ENCODE measurements around the gene ABHD14A. TPM values are rescaled to one million over a fixed set of nuclear protein-coding genes. Genes with fewer than 3 reads are reported as not detected.

Gene ABHD14A
- total RNA-seq, 4 donors from 2014 or later: 4.3 to 14.2 (median 9.4) TPM

DNA sequence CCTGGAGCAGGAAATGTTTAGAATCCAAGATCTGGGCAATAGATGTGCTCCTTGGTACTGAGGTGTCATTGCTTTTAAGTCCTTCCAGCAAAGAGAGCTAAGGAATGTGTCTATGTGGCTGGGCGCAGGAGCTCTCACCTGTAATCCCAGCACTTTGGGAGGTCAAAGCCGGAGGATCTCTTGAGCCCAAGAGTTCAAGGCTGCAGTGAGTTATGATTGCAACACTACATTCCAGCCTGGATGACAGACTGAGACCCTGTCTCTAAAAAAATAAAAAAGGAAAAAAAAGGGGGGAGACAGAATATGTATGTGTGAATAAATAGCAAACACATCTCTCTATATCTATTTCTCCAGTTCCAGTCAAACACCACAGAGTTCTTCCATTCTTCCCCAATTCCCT is 24.0 kb upstream of the ABHD14A start:
- TF ChIP-seq POLR2A (IDR thresholded peaks at IDR 0.05): no peak
- TF ChIP-seq, protein P1, sequence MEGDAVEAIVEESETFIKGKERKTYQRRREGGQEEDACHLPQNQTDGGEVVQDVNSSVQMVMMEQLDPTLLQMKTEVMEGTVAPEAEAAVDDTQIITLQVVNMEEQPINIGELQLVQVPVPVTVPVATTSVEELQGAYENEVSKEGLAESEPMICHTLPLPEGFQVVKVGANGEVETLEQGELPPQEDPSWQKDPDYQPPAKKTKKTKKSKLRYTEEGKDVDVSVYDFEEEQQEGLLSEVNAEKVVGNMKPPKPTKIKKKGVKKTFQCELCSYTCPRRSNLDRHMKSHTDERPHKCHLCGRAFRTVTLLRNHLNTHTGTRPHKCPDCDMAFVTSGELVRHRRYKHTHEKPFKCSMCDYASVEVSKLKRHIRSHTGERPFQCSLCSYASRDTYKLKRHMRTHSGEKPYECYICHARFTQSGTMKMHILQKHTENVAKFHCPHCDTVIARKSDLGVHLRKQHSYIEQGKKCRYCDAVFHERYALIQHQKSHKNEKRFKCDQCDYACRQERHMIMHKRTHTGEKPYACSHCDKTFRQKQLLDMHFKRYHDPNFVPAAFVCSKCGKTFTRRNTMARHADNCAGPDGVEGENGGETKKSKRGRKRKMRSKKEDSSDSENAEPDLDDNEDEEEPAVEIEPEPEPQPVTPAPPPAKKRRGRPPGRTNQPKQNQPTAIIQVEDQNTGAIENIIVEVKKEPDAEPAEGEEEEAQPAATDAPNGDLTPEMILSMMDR (IDR thresholded peaks at IDR 0.05): no peak
- Histone ChIP-seq H3K27me3 (peaks cover 0 to 16% (median 0%) of the 10 kb centered on the region in 4 donors), H3K4me3 (no peak overlapping the region), H3K9me3 (no peaks in the 10 kb centered on the region), H3K27ac (no peak overlapping the region), H3K4me1 (peaks cover 6 to 11% (median 6%) of the 10 kb centered on the region in 3 donors), H3K36me3 (peaks cover 0 to 22% (median 0%) of the 10 kb centered on the region in 3 donors)
- no peak for DNase-seq
- WGBS, 2 donors: 88 to 94% methylated on average over 1 to 2 of the region's 2 CpGs
- intact Hi-C loops (cut with DNase I): no loop called here

DNA sequence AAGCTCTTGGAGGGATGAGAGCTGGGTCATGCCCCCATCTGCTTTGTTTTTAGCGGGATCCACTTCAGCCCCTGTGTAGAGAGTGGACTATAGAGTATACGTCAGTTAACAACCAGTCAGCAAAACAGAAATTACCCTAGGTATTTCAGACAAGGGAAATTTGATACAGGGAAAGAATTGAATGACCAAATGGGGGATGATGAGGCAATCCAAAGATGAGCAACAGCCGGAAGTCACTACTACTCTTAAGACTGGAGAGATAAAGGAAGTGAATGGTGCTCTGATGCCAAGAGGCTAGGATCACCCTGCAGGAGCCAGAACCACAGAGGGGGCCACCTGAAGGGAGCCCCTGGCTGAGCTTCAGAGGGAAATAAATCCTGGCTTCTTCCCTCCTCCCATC is 21.4 kb upstream of the ABHD14A start:
- no peak for DNase-seq
- 76 to 78% methylated on average over 3 of the region's 3 CpGs for WGBS, 2 donors
- H3K27me3 ChIP-seq: peaks cover 0 to 18% (median 0%) of the 10 kb centered on the region in 4 donors
- no peak overlapping the region for H3K27ac ChIP-seq
- intact Hi-C loops (cut with DNase I): no loop called here
- no peaks in the 10 kb centered on the region for H3K9me3 ChIP-seq
- peaks cover 0 to 19% (median 0%) of the 10 kb centered on the region in 3 donors for H3K36me3 ChIP-seq
- no peak overlapping the region for H3K4me3 ChIP-seq
- H3K4me1 ChIP-seq: peaks cover 13 to 25% (median 14%) of the 10 kb centered on the region in 3 donors
- TF ChIP-seq POLR2A (IDR thresholded peaks at IDR 0.05): no peak
- TF ChIP-seq, protein P1 (IDR thresholded peaks at IDR 0.05): no peak

GRCh38 chr3:51954105-51954504 is 20.8 kb upstream of the ABHD14A start:
- peaks cover 0 to 18% (median 0%) of the 10 kb centered on the region in 4 donors for H3K27me3 ChIP-seq
- no peak overlapping the region for H3K4me3 ChIP-seq
- DNase-seq: no peak
- WGBS, 2 donors: 55 to 75% methylated on average over 6 of the region's 6 CpGs
- H3K36me3 ChIP-seq: peaks cover 0 to 19% (median 0%) of the 10 kb centered on the region in 3 donors
- no peaks in the 10 kb centered on the region for H3K9me3 ChIP-seq
- H3K27ac ChIP-seq: no peak overlapping the region
- intact Hi-C loops (cut with DNase I): no loop called here
- TF ChIP-seq POLR2A (IDR thresholded peaks at IDR 0.05): no peak
- TF ChIP-seq, protein P1 (IDR thresholded peaks at IDR 0.05): no peak
- peaks cover 13 to 25% (median 14%) of the 10 kb centered on the region in 3 donors for H3K4me1 ChIP-seq

- DNase-seq: no peak
- Histone ChIP-seq H3K4me1 (peaks cover 13 to 25% (median 14%) of the 10 kb centered on the region in 3 donors), H3K27me3 (peaks cover 0 to 18% (median 0%) of the 10 kb centered on the region in 4 donors), H3K4me3 (no peak overlapping the region), H3K36me3 (peaks cover 0 to 22% (median 0%) of the 10 kb centered on the region in 3 donors), H3K9me3 (no peaks in the 10 kb centered on the region), H3K27ac (no peak overlapping the region)
- intact Hi-C loops (cut with DNase I): no loop called here
- WGBS, 2 donors: 91 to 92% methylated on average over 1 of the region's 1 CpG
- TF ChIP-seq, protein P1 (IDR thresholded peaks at IDR 0.05): no peak
- TF ChIP-seq POLR2A (IDR thresholded peaks at IDR 0.05): no peak
These were observed 20.2 kb upstream of the ABHD14A start for GRCh38 chr3:51954713-51955112.

DNA sequence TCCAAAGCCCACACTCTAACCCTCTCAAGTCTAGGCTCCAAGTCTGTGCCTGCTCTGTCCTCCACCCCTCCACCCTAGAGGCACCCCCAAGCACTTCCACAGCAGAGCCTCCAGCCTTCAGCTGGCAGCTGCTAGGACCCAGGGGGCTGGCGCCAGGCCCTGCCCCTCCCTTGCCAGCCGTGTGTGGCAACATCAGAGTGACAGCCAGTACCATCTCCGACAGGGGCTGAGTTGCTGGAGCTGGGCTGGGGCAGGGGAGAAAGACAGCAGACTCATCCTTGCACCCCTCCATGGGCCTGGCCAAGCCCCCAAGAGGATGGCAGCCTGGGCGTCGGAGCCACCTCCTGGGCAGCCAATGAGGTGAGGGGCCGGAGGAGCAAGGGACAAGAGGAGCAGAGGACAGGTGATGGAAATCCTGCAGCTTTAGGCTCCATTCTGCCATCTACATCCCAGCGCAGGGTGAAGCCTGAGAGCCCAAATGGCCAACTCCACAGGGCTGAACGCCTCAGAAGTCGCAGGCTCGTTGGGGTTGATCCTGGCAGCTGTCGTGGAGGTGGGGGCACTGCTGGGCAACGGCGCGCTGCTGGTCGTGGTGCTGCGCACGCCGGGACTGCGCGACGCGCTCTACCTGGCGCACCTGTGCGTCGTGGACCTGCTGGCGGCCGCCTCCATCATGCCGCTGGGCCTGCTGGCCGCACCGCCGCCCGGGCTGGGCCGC is 19.5 kb upstream of the ABHD14A start, which contains the start of gene GPR62:
TSS of gene GPR62 (plus strand) at position 207 of the 718 bp plus-strand sequence. CDS start at position 479, 272 bp downstream.
- no peaks in the 10 kb centered on the region for H3K9me3 ChIP-seq
- peak within 1 kb of the TSS; percentile 5 to 82 (median 64) for H3K27ac ChIP-seq
- WGBS, 2 donors: 33 to 70% methylated on average over 2 to 14 of the region's 33 CpGs
- DNase-seq: no peak
- intact Hi-C loops (cut with DNase I): no loop called here
- TF ChIP-seq, protein P1 (IDR thresholded peaks at IDR 0.05): no peak
- no peak for TF ChIP-seq POLR2A (IDR thresholded peaks at IDR 0.05)
- peaks cover 0 to 18% (median 0%) of the 10 kb centered on the region in 4 donors for H3K27me3 ChIP-seq
- H3K4me3 ChIP-seq: peak within 1 kb of the TSS; percentile 28 to 69 (median 43)
- H3K36me3 ChIP-seq: peaks cover 0 to 28% (median 0%) of the 10 kb centered on the region in 3 donors
- H3K4me1 ChIP-seq: peaks cover 13 to 25% (median 14%) of the 10 kb centered on the region in 3 donors
